Calu3 (cell line): ENCODE measurements around the gene RAD51B. TPM values are rescaled to one million over a fixed set of nuclear protein-coding genes. Genes with fewer than 3 reads are reported as not detected.

Source experiments
- BruUV-seq: library from RNA; stranded (reverse); fragments of 400-500 nt; replicated peaks from 2 replicates; lab custom pipeline; 2021; lab: Mats Ljungman, UMichigan
- CTCF ChIA-PET: fragments of 300-600 bp; sonication (Branson Sonifier 250); formaldehyde crosslinking; loops from one replicate; lab custom pipeline; 2022; ENCODE audit warnings: antibody characterized with exemption; lab: Charles Lee
- DNase-seq: peaks from one replicate; pipeline ENCODE4 v3.0.0; 2022
- H3K27ac Mint-ChIP-seq: one replicate; pipeline ENCODE4 v1.8.0; 2022; ENCODE audit warnings: mixed read lengths; ENCODE audit not compliant: unreplicated experiment
- H3K27me3 Mint-ChIP-seq: one replicate; pipeline ENCODE4 v1.8.0; 2022; ENCODE audit warnings: mixed read lengths; ENCODE audit not compliant: unreplicated experiment
- H3K36me3 Mint-ChIP-seq: one replicate; pipeline ENCODE4 v1.8.0; 2022; ENCODE audit warnings: mild to moderate bottlenecking, moderate library complexity, mixed read lengths; ENCODE audit not compliant: insufficient read depth, unreplicated experiment
- H3K4me1 Mint-ChIP-seq: one replicate; pipeline ENCODE4 v1.8.0; 2022; ENCODE audit warnings: mild to moderate bottlenecking, low read depth, mixed read lengths; ENCODE audit not compliant: unreplicated experiment
- H3K4me3 Mint-ChIP-seq: one replicate; pipeline ENCODE4 v1.8.0; 2022; ENCODE audit warnings: mild to moderate bottlenecking, low read depth, moderate library complexity, mixed read lengths; ENCODE audit not compliant: unreplicated experiment
- H3K9me3 Mint-ChIP-seq: one replicate; pipeline ENCODE4 v1.8.0; 2022; ENCODE audit warnings: low read depth, mixed read lengths; ENCODE audit not compliant: unreplicated experiment
- CTCF ChIP-seq: fragments of 200-600 bp; IDR thresholded peaks from one replicate; pipeline ENCODE4 v1.8.0; 2022; ENCODE audit warnings: antibody characterized with exemption; ENCODE audit not compliant: unreplicated experiment
- intact Hi-C: fragments of 100-400 bp; cut with micrococcal nuclease; formaldehyde crosslinking; loops from one replicate; pipeline ENCODE4 v1.10.0; 2022; ENCODE audit not compliant: unreplicated experiment
- total RNA-seq: library from RNA; stranded (reverse); gene quantifications from 2 replicates; pipeline ENCODE4 v1.2.3, GENCODE V29; 2022

Gene RAD51B
- total RNA-seq, 1 experiment from 2014 or later, result 24.7 TPM

DNA sequence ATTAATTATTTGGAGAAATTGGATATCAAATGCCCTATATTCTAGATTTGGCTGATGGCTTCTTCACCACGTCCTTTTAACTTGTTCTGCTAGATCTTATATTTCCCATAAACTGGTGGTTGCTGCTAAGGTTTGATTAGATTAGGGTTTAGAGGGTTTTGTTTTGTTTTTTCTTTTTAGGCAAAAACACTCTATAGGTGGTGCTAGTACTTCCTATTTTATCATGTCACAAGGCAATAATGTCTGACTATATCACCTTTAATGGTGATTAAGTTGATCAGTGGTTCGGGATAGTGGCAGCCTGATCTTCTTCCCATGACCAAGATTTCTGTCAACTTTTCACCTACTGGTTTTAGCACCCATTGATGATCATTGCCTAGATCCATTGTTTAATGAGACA, 455.1 kb downstream of the RAD51B start:
- Mint-ChIP-seq H3K36me3 (no peaks in the 10 kb centered on the region), H3K4me3 (no peak overlapping the region), H3K27me3 (no peaks in the 10 kb centered on the region), H3K9me3 (peaks cover under 1% of the 10 kb centered on the region), H3K4me1 (peaks cover 59% of the 10 kb centered on the region), H3K27ac (peak overlapping the region; percentile 26)
- DNase-seq, result no peak
- TF ChIP-seq CTCF, result no peak
- CTCF ChIA-PET, result interaction anchor here (0.6 to 0.7 kb wide), 2 partner anchors 150 to 517 kb away, joined by 3 read pairs; no protein-coding TSS in a partner anchor
- intact Hi-C loops, result no loop called here
- BruUV-seq, result no TSS peak

DNA sequence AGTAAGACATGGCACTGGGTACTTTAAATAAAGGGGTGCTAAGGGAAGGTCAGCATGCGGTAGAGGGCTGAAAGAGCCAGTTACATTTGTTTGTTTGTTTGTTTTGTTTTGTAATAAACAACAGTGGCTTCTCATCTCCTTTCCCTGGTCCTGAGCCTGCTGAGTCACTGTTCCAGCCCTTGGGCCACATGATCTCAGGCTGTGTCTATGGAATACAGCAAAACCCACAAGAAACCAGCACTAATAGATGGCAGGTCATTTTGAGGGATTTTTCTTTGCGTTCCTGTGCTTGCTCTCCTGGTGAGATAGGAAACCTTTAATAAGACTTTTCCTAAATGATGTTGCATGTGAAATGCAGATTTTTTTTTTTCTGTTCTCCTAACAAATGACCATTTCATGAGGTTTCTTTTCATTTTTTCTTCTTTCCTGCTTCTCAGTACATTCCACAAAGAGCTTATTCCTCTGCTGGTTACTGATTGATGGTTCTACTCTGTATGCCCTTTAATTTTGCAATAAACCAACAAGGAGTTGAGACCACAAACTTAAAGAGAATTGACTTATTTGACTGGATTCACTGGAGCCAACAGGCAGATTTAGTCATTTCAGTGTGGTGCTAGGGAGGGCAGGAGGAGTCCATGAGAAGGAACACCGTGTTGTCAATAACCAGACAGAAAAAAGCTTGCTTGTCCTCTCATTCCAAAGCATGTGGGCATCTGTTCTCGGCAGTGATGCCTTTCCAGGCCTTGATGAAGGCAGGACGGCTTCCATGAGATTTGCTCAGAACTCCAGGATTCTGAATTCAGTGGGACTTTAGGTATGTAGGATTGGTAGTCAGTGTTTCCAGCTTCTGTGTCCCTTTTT, 459.2 kb downstream of the RAD51B start:
- Mint-ChIP-seq H3K27me3 (no peaks in the 10 kb centered on the region), H3K4me3 (peak overlapping the region; percentile 22), H3K9me3 (no peaks in the 10 kb centered on the region), H3K4me1 (peaks cover 43% of the 10 kb centered on the region), H3K27ac (peak overlapping the region; percentile 88), H3K36me3 (no peaks in the 10 kb centered on the region)
- no TSS peak for BruUV-seq
- intact Hi-C loops, result loop anchor here (2.0 kb wide), 1 partner anchor 28 kb away; no protein-coding TSS in a partner anchor
- DNase-seq, result peak; percentile 27
- CTCF ChIA-PET, result interaction anchor here (0.5 to 1.2 kb wide), 4 partner anchors 29 to 538 kb away, joined by 3 to 10 read pairs (median 4); no protein-coding TSS in a partner anchor
- no peak for TF ChIP-seq CTCF

DNA sequence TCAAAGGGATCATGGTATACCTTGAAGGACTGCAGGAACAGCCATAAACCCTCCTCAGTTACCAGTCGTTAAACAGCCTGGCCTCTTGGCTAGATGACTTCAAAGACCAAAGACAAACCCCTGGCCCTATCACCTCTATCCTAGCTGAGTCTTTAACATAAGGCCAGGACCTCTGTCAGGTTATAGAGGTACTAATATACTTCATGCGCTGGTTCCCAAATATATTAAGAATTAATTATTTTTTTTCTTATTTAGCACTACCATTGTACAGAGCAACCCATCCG, 459.8 kb downstream of the RAD51B start:
- H3K4me3 Mint-ChIP-seq, result no peak overlapping the region
- no peak for DNase-seq
- CTCF ChIA-PET, result interaction anchor here (0.6 to 1.2 kb wide), 3 partner anchors 28 to 537 kb away, joined by 4 to 10 read pairs (median 5); no protein-coding TSS in a partner anchor
- no peaks in the 10 kb centered on the region for H3K27me3 Mint-ChIP-seq
- peaks cover 38% of the 10 kb centered on the region for H3K4me1 Mint-ChIP-seq
- H3K27ac Mint-ChIP-seq, result peak overlapping the region; percentile 88
- no peaks in the 10 kb centered on the region for H3K36me3 Mint-ChIP-seq
- H3K9me3 Mint-ChIP-seq, result no peaks in the 10 kb centered on the region
- intact Hi-C loops, result loop anchor here (2.0 kb wide), 1 partner anchor 27 kb away; no protein-coding TSS in a partner anchor
- no TSS peak for BruUV-seq
- no peak for TF ChIP-seq CTCF

DNA sequence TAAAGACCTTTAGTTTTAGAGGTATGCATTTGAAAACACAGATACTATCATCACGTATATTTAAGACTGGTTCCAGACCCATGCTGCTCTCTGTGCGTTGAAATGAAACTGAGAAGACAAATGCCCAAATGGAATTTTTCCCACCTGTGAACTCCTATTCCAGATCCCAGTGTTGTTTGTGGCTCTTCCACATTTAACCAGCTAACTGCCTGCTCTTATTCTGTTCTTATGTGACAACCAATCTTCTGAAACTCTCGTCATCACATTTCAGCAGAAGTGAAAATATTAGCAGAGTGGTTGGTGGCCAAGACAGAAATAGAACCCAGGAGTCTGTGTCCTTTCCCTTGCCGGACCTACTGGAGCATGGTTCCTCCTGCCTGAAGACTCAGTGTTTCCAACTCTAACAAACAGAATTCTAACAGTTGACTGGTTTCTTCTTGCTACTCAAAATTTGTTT, 460.2 kb downstream of the RAD51B start:
- H3K27me3 Mint-ChIP-seq, result no peaks in the 10 kb centered on the region
- no peak overlapping the region for H3K4me3 Mint-ChIP-seq
- peaks cover 33% of the 10 kb centered on the region for H3K4me1 Mint-ChIP-seq
- H3K27ac Mint-ChIP-seq, result no peak overlapping the region
- H3K36me3 Mint-ChIP-seq, result no peaks in the 10 kb centered on the region
- no peak for TF ChIP-seq CTCF
- H3K9me3 Mint-ChIP-seq, result no peaks in the 10 kb centered on the region
- no peak for DNase-seq
- no TSS peak for BruUV-seq
- intact Hi-C loops, result loop anchor here (2.0 kb wide), 1 partner anchor 27 kb away; no protein-coding TSS in a partner anchor
- CTCF ChIA-PET, result no interaction called here
